GM04503 (cell line): Measurements from ENCODE around the gene KCNV2.
"Not testable (repeated sequence)": the region's sequence is repeated elsewhere in the genome, so short reads cannot be mapped to it uniquely, and the experiment has no call there.

Experiments
- DNase-seq: peaks from one replicate; pipeline ENCODE4 v3.0.0-alpha.2; 2012; ENCODE audit warnings: low read depth

KCNV2 gene

GRCh38 chr9:2717385-2717784 is at the start of gene KCNV2:
Gene KCNV2, plus strand, starts transcription at chr9:2717510. Its CDS starts 230 bp downstream, at chr9:2717740.
- DNase-seq = no peak

- no peak for DNase-seq
These were observed 44.1 kb upstream of the KCNV2 start for GRCh38 chr9:2673161-2673560.

- no peak for DNase-seq
These were observed 43.0 kb upstream of the KCNV2 start for GRCh38 chr9:2674141-2674824.

GRCh38 chr9:2675834-2676233 is 41.5 kb upstream of the KCNV2 start:
- no peak for DNase-seq

GRCh38 chr9:2676466-2676865 is 40.8 kb upstream of the KCNV2 start:
- no peak for DNase-seq

- DNase-seq = no peak
These were observed 39.1 kb upstream of the KCNV2 start for GRCh38 chr9:2677915-2678889.

GRCh38 chr9:2679011-2679410 is 38.3 kb upstream of the KCNV2 start:
- no peak for DNase-seq

GRCh38 chr9:2681981-2682380 is 35.3 kb upstream of the KCNV2 start:
- no peak for DNase-seq

- DNase-seq = no peak
These were observed 30.4 kb upstream of the KCNV2 start for GRCh38 chr9:2686911-2687310.

- DNase-seq = no peak
These were observed 28.7 kb upstream of the KCNV2 start for GRCh38 chr9:2688636-2689035.

GRCh38 chr9:2691212-2691611 is 26.1 kb upstream of the KCNV2 start:
- no peak for DNase-seq

GRCh38 chr9:2691626-2692025 is 25.7 kb upstream of the KCNV2 start:
- no peak for DNase-seq

GRCh38 chr9:2693056-2693455 is 24.3 kb upstream of the KCNV2 start:
- DNase-seq = no peak

GRCh38 chr9:2697492-2697891 is 19.8 kb upstream of the KCNV2 start:
- DNase-seq = no peak

GRCh38 chr9:2700398-2700797 is 16.9 kb upstream of the KCNV2 start:
- no peak for DNase-seq

- no peak for DNase-seq
These were observed 16.3 kb upstream of the KCNV2 start for GRCh38 chr9:2700909-2701550.

GRCh38 chr9:2704504-2704903 is 12.8 kb upstream of the KCNV2 start:
- no peak for DNase-seq

- not testable (repeated sequence) for DNase-seq
These were observed 10.1 kb upstream of the KCNV2 start for GRCh38 chr9:2707256-2707655.

GRCh38 chr9:2709645-2710101 is 7.6 kb upstream of the KCNV2 start:
- DNase-seq = no peak

GRCh38 chr9:2711716-2712115 is 5.6 kb upstream of the KCNV2 start:
- no peak for DNase-seq

- no peak for DNase-seq
These were observed 839 bp downstream of the KCNV2 start for GRCh38 chr9:2718001-2718697.

GRCh38 chr9:2718698-2719033 is 1.4 kb downstream of the KCNV2 start:
- DNase-seq = no peak
